Stomach (tissue), 4 donors: ENCODE measurements around the gene MYNN.

Experiments used
- CTCF ChIP-seq, 7 experiments: fragments of 450-650 bp in 4 of 7; fragments of 200-600 bp in 3 of 7; sonication (generic) in 3 of 7; IDR thresholded peaks; one replicate each; pipeline ENCODE4 v1.5.1; 2016 to 2019; ENCODE audit warnings: antibody characterized with exemption in 7 of 7, control low read depth in 2 of 7, mild to moderate bottlenecking in 1 of 7
- POLR2A ChIP-seq, 4 donors: fragments of 450-650 bp; IDR thresholded peaks; one replicate each; pipeline ENCODE4 v1.6.1; 2016; ENCODE audit warnings: antibody characterized with exemption in 4 of 4, control low read depth in 2 of 4, mild to moderate bottlenecking in 1 of 4, moderate library complexity in 1 of 4
- POLR2AphosphoS5 ChIP-seq, 3 donors: sonication (generic); formaldehyde crosslinking; IDR thresholded peaks; one replicate each; pipeline ENCODE4 v1.6.1; 2016; ENCODE audit warnings: antibody characterized with exemption in 3 of 3

- TF ChIP-seq CTCF (IDR thresholded peaks at IDR 0.05) = no peak
- no peak for TF ChIP-seq POLR2AphosphoS5 (IDR thresholded peaks at IDR 0.05)
- no peak for TF ChIP-seq POLR2A (IDR thresholded peaks at IDR 0.05)
These were observed 49.8 kb downstream of the MYNN start for GRCh38 chr3:169822983-169823382.
